MM.1S (cell line): ENCODE results near the gene ERAS.

Source experiments
- DNase-seq: peaks from one replicate; pipeline ENCODE4 v3.0.0-alpha.2; 2015
- H2AFZ ChIP-seq: fragments of 300-600 bp; sonication (generic); 2 replicates; pipeline ENCODE4 v1.6.0; 2016; ENCODE audit warnings: antibody characterized with exemption, low read length
- H3F3A ChIP-seq: fragments of 300-600 bp; sonication (generic); 2 replicates; pipeline ENCODE4 v1.6.1; 2016; ENCODE audit warnings: mild to moderate bottlenecking, antibody characterized with exemption, low read length, moderate library complexity, mixed read lengths; ENCODE audit not compliant: insufficient read depth
- H3K27ac ChIP-seq: fragments of 300-600 bp; sonication (generic); 2 replicates; pipeline ENCODE4 v1.5.1; 2016; ENCODE audit warnings: mild to moderate bottlenecking, low read length
- H3K27me3 ChIP-seq: fragments of 300-600 bp; sonication (generic); replicated peaks from 2 replicates; pipeline ENCODE4 v1.6.0; 2016; ENCODE audit warnings: low read length; ENCODE audit not compliant: insufficient read depth
- H3K36me3 ChIP-seq: fragments of 300-600 bp; sonication (generic); replicated peaks from 2 replicates; pipeline ENCODE4 v1.6.1; 2016; ENCODE audit warnings: mild to moderate bottlenecking, low read length, mixed read lengths; ENCODE audit not compliant: insufficient read depth
- H3K4me1 ChIP-seq: fragments of 300-600 bp; sonication (generic); 2 replicates; pipeline ENCODE4 v1.6.1; 2016; ENCODE audit warnings: low read length, mixed read lengths
- H3K4me2 ChIP-seq: fragments of 300-600 bp; sonication (generic); 2 replicates; pipeline ENCODE4 v1.6.0; 2016; ENCODE audit warnings: low read depth, low read length
- H3K4me3 ChIP-seq: fragments of 300-600 bp; sonication (generic); 2 replicates; pipeline ENCODE4 v1.5.1; 2016; ENCODE audit warnings: low read length, mixed read lengths
- H3K79me2 ChIP-seq: fragments of 300-600 bp; sonication (generic); 2 replicates; pipeline ENCODE4 v1.6.1; 2016; ENCODE audit warnings: mixed run types, low read length, mixed read lengths
- H3K9ac ChIP-seq: fragments of 300-600 bp; sonication (generic); 2 replicates; pipeline ENCODE4 v1.6.1; 2016; ENCODE audit warnings: low read length, mixed read lengths
- H3K9me2 ChIP-seq: fragments of 300-600 bp; sonication (generic); replicated peaks from 2 replicates; pipeline ENCODE4 v1.6.1; 2016; ENCODE audit warnings: mild to moderate bottlenecking, low read length, mixed read lengths; ENCODE audit not compliant: insufficient read depth
- H3K9me3 ChIP-seq: fragments of 300-600 bp; sonication (generic); replicated peaks from 2 replicates; pipeline ENCODE4 v1.6.1; 2016; ENCODE audit warnings: mild to moderate bottlenecking, low read length, mixed read lengths; ENCODE audit not compliant: insufficient read depth
- H4K20me1 ChIP-seq: fragments of 300-600 bp; sonication (generic); 2 replicates; pipeline ENCODE4 v1.6.1; 2016; ENCODE audit warnings: mild to moderate bottlenecking, low read length, moderate library complexity, mixed read lengths; ENCODE audit not compliant: insufficient read depth
- CTCF ChIP-seq: fragments of 300-600 bp; sonication (generic); IDR thresholded peaks from 2 replicates; pipeline ENCODE4 v1.5.1; 2016; ENCODE audit warnings: antibody characterized with exemption, low read length, mixed read lengths
- EZH2 ChIP-seq: fragments of 300-600 bp; sonication (generic); optimal IDR thresholded peaks from 2 replicates; pipeline ENCODE3; 2017; ENCODE audit warnings: low read depth, mild to moderate bottlenecking, antibody characterized with exemption, low read length, mixed read lengths
- EZH2phosphoT487 ChIP-seq: fragments of 300-600 bp; sonication (generic); IDR thresholded peaks from 2 replicates; pipeline ENCODE4 v1.6.1; 2018; ENCODE audit warnings: antibody characterized with exemption, low read length

Gene ERAS

GRCh38 chrX:48785186-48785539 is 41.1 kb upstream of the ERAS start:
- Histone ChIP-seq H3K9me3 (no peaks in the 10 kb centered on the region), H3K4me1 (no peaks in the 10 kb centered on the region), H2AFZ (no peak overlapping the region), H3K9ac (no peak overlapping the region), H3K27ac (no peak overlapping the region), H3F3A (no peaks in the 10 kb centered on the region), H3K36me3 (no peaks in the 10 kb centered on the region), H3K4me2 (no peak overlapping the region), H3K9me2 (no peaks in the 10 kb centered on the region), H3K4me3 (no peak overlapping the region), H4K20me1 (no peaks in the 10 kb centered on the region), H3K27me3 (no peaks in the 10 kb centered on the region), H3K79me2 (no peaks in the 10 kb centered on the region)
- no peak for DNase-seq
- TF ChIP-seq CTCF (no peak), EZH2 (no peak), EZH2phosphoT487 (no peak)

- Histone ChIP-seq H3K4me3 (no peak overlapping the region), H3K4me1 (no peaks in the 10 kb centered on the region), H3K9me2 (no peaks in the 10 kb centered on the region), H3K79me2 (no peaks in the 10 kb centered on the region), H3K36me3 (no peaks in the 10 kb centered on the region), H2AFZ (no peak overlapping the region), H4K20me1 (no peaks in the 10 kb centered on the region), H3K4me2 (no peak overlapping the region), H3K9me3 (no peaks in the 10 kb centered on the region), H3K27me3 (no peaks in the 10 kb centered on the region), H3K9ac (no peak overlapping the region), H3F3A (no peaks in the 10 kb centered on the region), H3K27ac (no peak overlapping the region)
- DNase-seq = no peak
- TF ChIP-seq EZH2 (no peak), EZH2phosphoT487 (no peak), CTCF (no peak)
Observed at GRCh38 chrX:48785540-48786214, 40.6 kb upstream of the ERAS start.

GRCh38 chrX:48786341-48786800 is 39.9 kb upstream of the ERAS start, which contains the start of gene GATA1:
Gene GATA1 (plus strand): TSS chrX:48786590. CDS start chrX:48791110, 4,520 bp downstream.
- no peak within 1 kb of the TSS for H2AFZ ChIP-seq
- no peak within 1 kb of the TSS for H3K9ac ChIP-seq
- no peak within 1 kb of the TSS for H3K27ac ChIP-seq
- H3K9me3 ChIP-seq = no peaks in the 10 kb centered on the region
- no peaks in the 10 kb centered on the region for H3K79me2 ChIP-seq
- DNase-seq = no peak
- H3K4me2 ChIP-seq = no peak within 1 kb of the TSS
- no peaks in the 10 kb centered on the region for H3F3A ChIP-seq
- no peaks in the 10 kb centered on the region for H4K20me1 ChIP-seq
- H3K4me3 ChIP-seq = no peak within 1 kb of the TSS
- H3K36me3 ChIP-seq = no peaks in the 10 kb centered on the region
- no peaks in the 10 kb centered on the region for H3K9me2 ChIP-seq
- H3K27me3 ChIP-seq = no peaks in the 10 kb centered on the region
- no peaks in the 10 kb centered on the region for H3K4me1 ChIP-seq
- TF ChIP-seq EZH2phosphoT487 (no peak), EZH2 (no peak), CTCF (no peak)
